Measurements from ENCODE around the gene KRT80. TPM values are rescaled to one million over a fixed set of nuclear protein-coding genes. Genes with fewer than 3 reads are reported as not detected.
A peak's percentile ranks its signal among the peaks of the same experiment; 100 is the strongest.

KRT80 gene
- total RNA-seq, 1 experiment from 2014 or later, result 8.8 TPM

DNA sequence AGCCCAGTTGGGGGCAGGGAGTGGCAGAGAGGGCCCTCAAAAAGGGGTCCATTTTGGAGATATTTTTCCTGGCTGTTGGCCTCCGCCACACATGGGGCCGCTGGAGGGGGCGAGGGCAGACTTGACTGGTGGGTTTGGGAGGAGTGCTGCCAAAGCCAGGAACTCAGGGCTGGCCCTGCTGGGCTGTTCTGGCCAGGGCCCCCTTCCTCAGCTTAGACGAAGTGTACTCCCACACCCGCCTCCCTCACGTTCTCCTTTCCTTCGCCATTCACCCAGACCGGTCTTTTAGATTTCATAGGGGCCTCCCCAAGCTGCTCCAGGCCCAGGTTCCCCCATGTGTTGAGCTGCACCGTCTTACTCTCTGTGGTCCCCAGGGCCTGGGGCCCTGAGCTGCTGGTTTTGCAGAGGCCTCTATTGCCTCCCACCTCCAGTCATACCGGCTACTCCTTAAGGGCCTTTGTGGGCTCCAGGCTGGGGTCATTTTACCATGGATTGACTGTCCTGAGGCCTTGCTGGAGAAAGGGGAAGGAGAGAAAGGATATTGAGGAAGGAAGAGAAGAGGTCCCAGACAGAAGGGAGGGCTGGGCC is 42.5 kb upstream of the KRT80 start:
- CTCF ChIA-PET, result no interaction called here
- Histone ChIP-seq H2AFZ (ENCODE audit: low read depth, low read length, poor library complexity, severe bottlenecking) (no peak overlapping the region), H3K9me2 (ENCODE audit: insufficient read depth) (no peaks in the 10 kb centered on the region), H3K4me3 (replicated peaks in 1 of 2; ENCODE audit: low read depth in 1 of 2, low read length in 2 of 2) (no peak overlapping the region; a peak in 1 of 4 replicates), H3K27me3 (ENCODE audit: insufficient read depth, low read length) (no peaks in the 10 kb centered on the region), H3K27ac (ENCODE audit: low read depth, low read length) (no peak overlapping the region), H3K36me3 (ENCODE audit: control insufficient read depth in 1 of 2, insufficient read depth in 2 of 2, low read length in 2 of 2) (no peaks in the 10 kb centered on the region), H3K9me3 (ENCODE audit: control insufficient read depth in 1 of 2, insufficient read depth in 1 of 2, low read depth in 1 of 2, low read length in 2 of 2) (no peaks in the 10 kb centered on the region), H3K4me1 (ENCODE audit: control insufficient read depth in 1 of 2, insufficient read depth in 2 of 2, low read length in 2 of 2) (peaks cover 26 to 100% of the 10 kb centered on the region in 2 experiments), H4K20me1 (ENCODE audit: insufficient read depth) (no peaks in the 10 kb centered on the region), H3K79me2 (ENCODE audit: insufficient read depth, low read length) (no peaks in the 10 kb centered on the region), H3K9ac (ENCODE audit: low read length) (peak overlapping the region; percentile 57; the same call in 1 of the 2 replicates), H3K4me2 (ENCODE audit: low read length) (peak overlapping the region; percentile 71)
- intact Hi-C loops (cut with micrococcal nuclease), result no loop called here
- TF ChIP-seq EGR1 (IDR thresholded peaks at IDR 0.05; ENCODE audit: low read depth) (no peak), CEBPB (IDR thresholded peaks at IDR 0.05; ENCODE audit: low read depth) (no peak), RAD21 (IDR thresholded peaks at IDR 0.05; ENCODE audit: low read depth) (no peak), CTCF (IDR thresholded peaks at IDR 0.05 in 2 of 3, conservative IDR thresholded peaks at IDR 0.05 in 1 of 3; ENCODE audit: borderline replicate concordance in 1 of 3, insufficient read depth in 1 of 3, low read depth in 2 of 3, low read length in 2 of 3) (no peak), SRF (IDR thresholded peaks at IDR 0.05; ENCODE audit: low read depth) (no peak)
- TF ChIP-seq, protein P1, sequence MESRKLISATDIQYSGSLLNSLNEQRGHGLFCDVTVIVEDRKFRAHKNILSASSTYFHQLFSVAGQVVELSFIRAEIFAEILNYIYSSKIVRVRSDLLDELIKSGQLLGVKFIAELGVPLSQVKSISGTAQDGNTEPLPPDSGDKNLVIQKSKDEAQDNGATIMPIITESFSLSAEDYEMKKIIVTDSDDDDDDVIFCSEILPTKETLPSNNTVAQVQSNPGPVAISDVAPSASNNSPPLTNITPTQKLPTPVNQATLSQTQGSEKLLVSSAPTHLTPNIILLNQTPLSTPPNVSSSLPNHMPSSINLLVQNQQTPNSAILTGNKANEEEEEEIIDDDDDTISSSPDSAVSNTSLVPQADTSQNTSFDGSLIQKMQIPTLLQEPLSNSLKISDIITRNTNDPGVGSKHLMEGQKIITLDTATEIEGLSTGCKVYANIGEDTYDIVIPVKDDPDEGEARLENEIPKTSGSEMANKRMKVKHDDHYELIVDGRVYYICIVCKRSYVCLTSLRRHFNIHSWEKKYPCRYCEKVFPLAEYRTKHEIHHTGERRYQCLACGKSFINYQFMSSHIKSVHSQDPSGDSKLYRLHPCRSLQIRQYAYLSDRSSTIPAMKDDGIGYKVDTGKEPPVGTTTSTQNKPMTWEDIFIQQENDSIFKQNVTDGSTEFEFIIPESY (IDR thresholded peaks at IDR 0.05; ENCODE audit: extremely low read depth, insufficient replicate concordance, low read length), result no peak
- POLR2A ChIA-PET, result no interaction called here
- no peak for DNase-seq (ENCODE audit: low read depth, low spot score)
- RAD21 ChIA-PET (ENCODE audit: low non-redundant PET in 1 of 2, low total read pairs in 2 of 2, uncharacterized antibody in 2 of 2, unreplicated experiment in 2 of 2), result no interaction called here
- BruUV-seq (replicated peaks), result TSS peak; percentile 33
- ATAC-seq, result no peak
